Transverse colon (tissue), 4 donors: Measurements from ENCODE around the gene NLRP8. TPM values are rescaled to one million over a fixed set of nuclear protein-coding genes. Genes with fewer than 3 reads are reported as not detected.
A peak's percentile ranks its signal among the peaks of the same experiment; 100 is the strongest.
"Not testable (repeated sequence)": the region's sequence is repeated elsewhere in the genome, so short reads cannot be mapped to it uniquely, and the experiment has no call there.

ENCODE experiments used
- DNase-seq: peaks from one replicate; pipeline ENCODE4 v3.0.0-alpha.2; 2019
- H3K27ac ChIP-seq, 4 donors: fragments of 200-600 bp; sonication (generic); 2 replicates each; pipeline ENCODE4 v1.5.1; 2016 to 2018; ENCODE audit warnings: inconsistent platforms in 4 of 4
- H3K27me3 ChIP-seq: fragments of 200-600 bp; sonication (generic); 2 replicates; pipeline ENCODE4 v1.5.1; 2017; ENCODE audit warnings: inconsistent platforms
- H3K36me3 ChIP-seq, 4 donors: fragments of 200-600 bp; sonication (generic); 2 replicates each; pipeline ENCODE4 v1.5.1; 2017 to 2019; ENCODE audit warnings: inconsistent platforms in 4 of 4
- H3K4me1 ChIP-seq, 4 donors: fragments of 200-600 bp; sonication (generic); 2 replicates each; pipeline ENCODE4 v1.5.1; 2017 to 2020; ENCODE audit warnings: inconsistent platforms in 4 of 4
- H3K4me3 ChIP-seq, 4 donors: fragments of 200-600 bp; sonication (generic); 1 replicate in 1 of 4; 2 replicates in 3 of 4; pipeline versions ENCODE4 v1.5.1 to v1.6.1; 2017 to 2019; ENCODE audit warnings: inconsistent platforms in 4 of 4
- H3K9me3 ChIP-seq, 2 donors: fragments of 200-600 bp; sonication (generic); 2 replicates each; pipeline ENCODE4 v1.5.1; 2017 to 2019; ENCODE audit warnings: inconsistent platforms in 2 of 2
- EP300 ChIP-seq: sonication (generic); formaldehyde crosslinking; IDR thresholded peaks from one replicate; pipeline ENCODE4 v1.6.1; 2017; ENCODE audit warnings: antibody characterized with exemption, low read depth
- POLR2A ChIP-seq: fragments of 450-650 bp; IDR thresholded peaks from one replicate; pipeline ENCODE4 v1.6.1; 2016; ENCODE audit warnings: antibody characterized with exemption, mild to moderate bottlenecking, moderate library complexity
- POLR2AphosphoS5 ChIP-seq, 3 donors: sonication (generic); formaldehyde crosslinking; IDR thresholded peaks; one replicate each; pipeline ENCODE4 v1.6.1; 2016; ENCODE audit warnings: antibody characterized with exemption in 3 of 3
- WGBS, 2 donors: methylation state at CpG; one replicate each; pipeline ENCODE4 v1.1.5; 2018; ENCODE audit warnings: low coverage in 1 of 2; 5-methylcytosine and 5-hydroxymethylcytosine counted together
- in situ Hi-C, 4 donors: fragments of 200-750 bp; cut with MboI; loops; one replicate each; pipeline versions ENCODE4 v1.15.0 to v1.15.1; 2017; ENCODE audit warnings: low sequenced_read_pairs in 3 of 4, low pct_ligation_motif_present in 1 of 4, low pct_unique_long_range_greater_than_20kb in 1 of 4
- intact Hi-C: fragments of 100-400 bp; cut with DNase I; formaldehyde crosslinking; loops from one replicate; pipeline ENCODE4 v1.15.1; 2023; ENCODE audit warnings: low total_unique reads
- total RNA-seq, 4 donors: library from RNA; depleted of rRNA; stranded (reverse); fragments of >200 nt; gene quantifications; one replicate each; pipeline ENCODE4 v1.1.0, GENCODE V29; 2016
- TF ChIP-seq, protein P1 (sequence below), 5 experiments: fragments of 200-600 bp in 3 of 5; fragments of 450-650 bp in 2 of 5; sonication (generic) in 3 of 5; IDR thresholded peaks; 1 replicate in 2 of 5; 2 replicates in 3 of 5; pipeline ENCODE4 v1.5.1; 2016 to 2017; ENCODE audit warnings: antibody characterized with exemption in 5 of 5, inconsistent platforms in 3 of 5, mild to moderate bottlenecking in 2 of 5, moderate library complexity in 1 of 5

NLRP8 gene
- total RNA-seq, 4 donors from 2014 or later: not detected

DNA sequence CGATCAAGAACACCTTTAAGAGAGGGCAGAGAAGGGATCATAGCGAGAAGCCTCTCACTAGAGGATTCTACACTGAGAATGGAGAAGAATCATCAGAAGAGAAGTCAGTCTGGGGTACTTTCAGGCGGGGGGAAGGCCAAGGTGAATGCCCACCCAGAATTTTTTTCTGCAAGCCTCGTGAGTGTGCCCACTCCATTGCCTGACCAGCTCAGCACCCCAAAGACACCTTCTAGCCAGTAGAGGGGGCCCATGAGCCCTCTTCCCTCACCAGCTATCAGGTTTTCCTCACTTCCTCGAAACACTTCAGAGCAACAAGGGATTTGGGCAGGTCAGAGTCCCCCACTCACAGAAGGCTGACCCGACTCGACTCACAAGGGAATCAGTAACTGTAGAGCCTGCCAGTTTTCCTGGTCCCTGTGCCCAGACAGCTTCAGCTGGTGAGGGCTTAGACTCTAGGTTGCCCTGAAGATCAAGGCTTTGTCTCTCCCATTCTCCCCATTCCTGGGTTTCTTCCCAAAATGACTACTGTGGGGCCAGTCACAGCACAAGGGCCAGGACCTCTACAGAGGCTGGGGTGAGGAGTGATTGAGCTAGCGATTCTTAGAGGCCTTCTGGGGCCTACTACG is 33.9 kb upstream of the NLRP8 start:
- WGBS, 2 donors: 57 to 100% methylated on average over 1 to 9 of the region's 9 CpGs
- Histone ChIP-seq H3K4me1 (no peaks in the 10 kb centered on the region), H3K27ac (no peak overlapping the region), H3K4me3 (no peak overlapping the region), H3K36me3 (no peaks in the 10 kb centered on the region), H3K27me3 (no peaks in the 10 kb centered on the region), H3K9me3 (no peaks in the 10 kb centered on the region)
- intact Hi-C loops (no loop called here), in situ Hi-C loops (no loop called here)
- TF ChIP-seq, protein P1, sequence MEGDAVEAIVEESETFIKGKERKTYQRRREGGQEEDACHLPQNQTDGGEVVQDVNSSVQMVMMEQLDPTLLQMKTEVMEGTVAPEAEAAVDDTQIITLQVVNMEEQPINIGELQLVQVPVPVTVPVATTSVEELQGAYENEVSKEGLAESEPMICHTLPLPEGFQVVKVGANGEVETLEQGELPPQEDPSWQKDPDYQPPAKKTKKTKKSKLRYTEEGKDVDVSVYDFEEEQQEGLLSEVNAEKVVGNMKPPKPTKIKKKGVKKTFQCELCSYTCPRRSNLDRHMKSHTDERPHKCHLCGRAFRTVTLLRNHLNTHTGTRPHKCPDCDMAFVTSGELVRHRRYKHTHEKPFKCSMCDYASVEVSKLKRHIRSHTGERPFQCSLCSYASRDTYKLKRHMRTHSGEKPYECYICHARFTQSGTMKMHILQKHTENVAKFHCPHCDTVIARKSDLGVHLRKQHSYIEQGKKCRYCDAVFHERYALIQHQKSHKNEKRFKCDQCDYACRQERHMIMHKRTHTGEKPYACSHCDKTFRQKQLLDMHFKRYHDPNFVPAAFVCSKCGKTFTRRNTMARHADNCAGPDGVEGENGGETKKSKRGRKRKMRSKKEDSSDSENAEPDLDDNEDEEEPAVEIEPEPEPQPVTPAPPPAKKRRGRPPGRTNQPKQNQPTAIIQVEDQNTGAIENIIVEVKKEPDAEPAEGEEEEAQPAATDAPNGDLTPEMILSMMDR (IDR thresholded peaks at IDR 0.05): peak in 2 of 5 experiments; percentile 12 to 16
- no peak for TF ChIP-seq EP300
- no peak for DNase-seq

- 60 to 73% methylated on average over 1 to 5 of the region's 5 CpGs for WGBS, 2 donors
- no peak for DNase-seq
- no peak for TF ChIP-seq POLR2AphosphoS5 (IDR thresholded peaks at IDR 0.05)
- TF ChIP-seq, protein P1 (IDR thresholded peaks at IDR 0.05): no peak
- Histone ChIP-seq H3K27ac (no peak overlapping the region), H3K4me3 (no peak overlapping the region), H3K36me3 (no peaks in the 10 kb centered on the region), H3K27me3 (no peaks in the 10 kb centered on the region), H3K4me1 (no peaks in the 10 kb centered on the region), H3K9me3 (peaks cover 0 to 10% of the 10 kb centered on the region in 2 donors)
- intact Hi-C loops (no loop called here), in situ Hi-C loops (no loop called here)
Observed at GRCh38 chr19:55923556-55923955, 24.1 kb upstream of the NLRP8 start.

DNA sequence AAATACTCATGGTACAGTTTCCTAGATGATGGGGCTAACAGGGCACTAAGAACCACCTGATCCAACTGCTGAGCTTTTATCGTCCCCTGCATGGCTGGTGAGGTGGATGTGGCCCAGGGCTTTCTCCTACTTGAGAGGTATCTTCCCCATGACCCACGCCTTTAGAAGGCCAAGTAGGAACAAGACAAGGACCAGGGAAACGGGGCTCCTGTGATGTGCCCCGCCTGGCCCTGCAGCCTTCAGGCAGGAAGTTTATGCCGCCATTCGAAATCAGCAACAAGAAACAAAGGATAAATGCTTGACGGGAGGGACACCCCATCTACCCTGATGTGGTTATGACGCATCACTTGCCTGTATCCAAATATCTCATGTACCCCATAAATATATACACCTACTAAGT is 19.6 kb upstream of the NLRP8 start:
- TF ChIP-seq POLR2AphosphoS5 (IDR thresholded peaks at IDR 0.05): no peak
- no peak for TF ChIP-seq POLR2A
- TF ChIP-seq, protein P1 (IDR thresholded peaks at IDR 0.05): no peak
- TF ChIP-seq EP300: no peak
- in situ Hi-C loops (no loop called here), intact Hi-C loops (no loop called here)
- no peak overlapping the region for H3K27ac ChIP-seq
- no peaks in the 10 kb centered on the region for H3K36me3 ChIP-seq
- no peak overlapping the region for H3K4me3 ChIP-seq
- no peaks in the 10 kb centered on the region for H3K9me3 ChIP-seq
- no peak for DNase-seq
- WGBS, 2 donors: 80% methylated on average over 8 of the region's 8 CpGs; no CpG with 5 or more reads in 1 of the 2 donors
- H3K27me3 ChIP-seq: no peaks in the 10 kb centered on the region
- no peaks in the 10 kb centered on the region for H3K4me1 ChIP-seq

GRCh38 chr19:55929258-55929657 is 18.4 kb upstream of the NLRP8 start:
- WGBS, 2 donors: 91 to 100% methylated on average over 4 to 5 of the region's 5 CpGs
- intact Hi-C loops, H3K27ac ChIP-seq, DNase-seq, H3K9me3 ChIP-seq, H3K36me3 ChIP-seq, H3K4me3 ChIP-seq, H3K27me3 ChIP-seq, in situ Hi-C loops, H3K4me1 ChIP-seq: not testable (repeated sequence)

DNA sequence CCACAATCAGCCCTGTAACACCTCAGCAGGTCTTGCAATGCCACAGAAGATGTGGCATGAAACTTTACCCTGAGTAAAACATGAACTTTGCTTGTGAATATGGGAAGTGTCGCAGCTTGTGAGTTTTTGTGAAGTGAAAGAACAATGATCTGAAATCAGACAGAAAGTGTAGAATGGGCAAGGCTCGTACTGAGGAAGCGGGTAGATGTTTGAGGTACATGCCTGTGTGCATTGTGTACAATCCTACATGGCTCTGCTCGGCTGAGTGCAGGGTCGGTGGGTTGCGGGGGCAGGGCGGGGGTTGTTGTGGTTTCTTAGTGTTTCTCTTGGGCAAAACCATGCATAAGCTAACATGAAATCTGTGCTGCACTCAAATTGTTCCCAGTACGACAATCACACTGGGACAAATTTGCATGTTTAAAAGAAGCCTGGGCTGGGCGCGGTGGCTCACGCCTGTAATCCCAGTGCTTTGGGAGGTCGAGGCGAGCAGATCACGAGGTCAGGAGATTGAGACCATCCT is 16.6 kb upstream of the NLRP8 start:
- Histone ChIP-seq H3K27me3 (no peaks in the 10 kb centered on the region), H3K4me3 (no peak overlapping the region), H3K9me3 (no peaks in the 10 kb centered on the region), H3K36me3 (no peaks in the 10 kb centered on the region), H3K4me1 (no peaks in the 10 kb centered on the region), H3K27ac (no peak overlapping the region)
- DNase-seq: no peak
- in situ Hi-C loops (no loop called here), intact Hi-C loops (no loop called here)
- WGBS, 2 donors: 76 to 80% methylated on average over 7 to 14 of the region's 14 CpGs
- TF ChIP-seq, protein P1 (IDR thresholded peaks at IDR 0.05): no peak
- no peak for TF ChIP-seq POLR2A
- no peak for TF ChIP-seq EP300
- TF ChIP-seq POLR2AphosphoS5 (IDR thresholded peaks at IDR 0.05): no peak
